NOMO-1 (cell line): ENCODE data around the gene MDFI.

Source experiments
- DNase-seq, 2 experiments: peaks; one replicate each; lab custom pipeline; 2025; ENCODE audit not compliant: unreplicated experiment in 2 of 2; lab: John Stamatoyannopoulos, UW

MDFI gene

DNA sequence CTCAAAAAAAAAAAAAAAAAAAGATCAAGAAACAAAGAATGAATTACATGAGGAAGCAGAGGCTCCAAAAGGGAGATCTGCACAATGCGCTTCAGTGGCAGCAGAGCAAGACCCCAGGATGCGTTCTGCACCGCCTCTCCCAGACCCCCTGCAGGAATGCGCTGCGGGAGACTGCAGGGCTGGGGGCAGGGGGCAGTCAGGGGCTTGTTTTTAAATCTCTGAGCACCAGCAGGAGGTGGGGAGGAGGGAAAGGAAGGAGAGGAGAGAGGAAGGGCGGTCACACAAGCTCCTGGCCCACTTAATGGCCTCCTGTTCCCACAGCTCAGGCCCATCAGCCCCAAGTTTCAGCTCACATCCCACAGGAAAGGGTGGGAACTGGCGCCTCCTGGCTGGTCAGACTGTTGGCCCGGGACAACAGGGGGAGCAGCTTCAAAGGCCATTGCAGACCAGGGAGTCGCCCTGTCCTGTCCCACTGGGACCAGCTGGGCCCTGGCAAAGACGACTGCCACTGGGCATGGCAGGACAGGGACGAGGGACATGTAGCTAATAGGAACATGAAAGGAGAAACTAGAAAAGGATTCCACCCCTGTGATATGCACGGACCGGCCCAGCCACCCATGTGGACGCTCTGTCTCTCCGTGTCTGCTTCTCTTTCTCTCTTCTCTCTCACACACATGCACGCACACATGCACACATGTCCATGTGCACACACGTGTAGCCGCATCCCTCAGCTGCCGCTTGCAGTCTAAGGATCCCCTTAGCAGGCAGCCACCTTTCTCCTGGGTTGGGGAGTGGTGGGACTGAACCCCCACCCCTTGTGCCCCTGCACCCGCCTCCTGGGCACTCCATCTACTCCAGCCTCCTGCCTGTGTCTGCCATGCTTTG is 62.4 kb downstream of the MDFI start:
- DNase-seq: no peak

DNA sequence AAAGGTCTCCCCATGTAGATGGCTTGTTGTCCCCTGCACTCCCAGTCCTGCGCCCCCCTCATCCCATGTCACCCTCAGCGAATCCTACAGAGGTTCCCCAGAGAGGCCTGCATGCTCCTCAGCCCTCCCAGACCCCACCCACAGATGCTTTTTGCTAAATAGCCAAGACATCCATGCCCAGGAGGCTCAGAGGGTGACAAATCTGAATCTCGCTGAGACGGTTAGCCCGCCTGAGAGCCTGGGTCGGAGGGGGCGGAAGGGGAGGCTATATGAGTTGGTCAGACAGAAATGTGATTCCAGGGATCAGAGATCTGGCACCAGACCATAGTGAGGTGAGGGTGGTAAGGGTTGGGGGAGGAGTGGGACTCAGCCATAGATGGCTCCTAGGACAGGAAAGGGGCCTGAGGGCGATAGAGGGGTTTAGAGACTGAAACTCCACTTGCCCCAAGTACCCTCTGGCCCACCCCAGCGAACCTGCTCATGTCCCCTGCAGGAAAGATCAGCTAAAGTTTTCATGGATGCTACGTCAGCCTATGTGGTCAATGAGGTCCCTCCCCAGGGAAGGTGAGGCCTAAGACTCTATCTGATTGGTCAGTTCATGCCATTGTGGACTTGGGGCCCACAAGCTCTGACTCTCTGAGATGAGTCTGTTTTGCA is 63.9 kb downstream of the MDFI start:
- no peak for DNase-seq

DNA sequence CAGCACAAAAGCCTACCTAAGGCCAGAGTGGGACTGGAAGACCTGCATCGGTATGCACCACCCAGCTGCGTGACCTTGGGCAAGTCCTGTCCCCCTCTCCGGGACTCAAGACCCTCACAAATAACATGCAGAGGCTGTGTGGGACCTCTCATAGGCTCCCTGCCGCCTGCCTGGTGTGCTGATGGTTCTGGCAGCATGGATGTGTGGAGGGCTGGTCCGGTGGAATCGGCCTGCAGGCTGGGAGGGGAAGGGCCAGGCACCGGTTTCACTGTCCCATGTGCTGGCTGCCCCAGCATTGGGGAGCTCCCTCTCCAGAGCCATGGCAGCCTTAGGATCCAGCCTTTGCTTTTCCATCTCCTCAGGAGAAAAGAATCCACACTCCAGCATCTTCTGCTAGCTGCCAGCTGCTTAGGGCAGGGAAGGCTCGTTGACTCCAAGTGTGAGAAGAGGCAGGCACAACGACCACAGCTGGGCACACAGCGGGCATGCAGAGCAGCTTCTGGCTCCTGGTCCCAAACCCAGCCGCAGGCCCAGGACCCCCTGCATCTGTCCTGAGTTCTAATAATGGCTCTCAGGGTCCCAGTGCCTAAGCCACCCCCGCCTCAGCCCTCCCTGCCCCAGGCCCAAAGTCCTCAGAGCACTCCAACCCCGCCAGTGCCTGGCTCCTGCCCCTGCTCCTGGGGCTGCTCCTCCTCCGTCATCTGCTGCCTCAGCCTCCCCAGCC is 64.7 kb downstream of the MDFI start:
- DNase-seq: no peak
